Tibial nerve (tissue), 3 donors: ENCODE results near the gene PEX14.

Experiments used
- POLR2A ChIP-seq, 2 donors: fragments of 450-650 bp; IDR thresholded peaks; one replicate each; pipeline ENCODE4 v1.6.1; 2017; ENCODE audit warnings: antibody characterized with exemption in 2 of 2, mild to moderate bottlenecking in 2 of 2, moderate library complexity in 2 of 2
- TF ChIP-seq, protein P1 (sequence below), 5 experiments: fragments of 200-600 bp in 3 of 5; fragments of 450-650 bp in 2 of 5; sonication (generic) in 3 of 5; IDR thresholded peaks; one replicate each; pipeline ENCODE4 v1.5.1; 2016 to 2019; ENCODE audit warnings: antibody characterized with exemption in 5 of 5, mild to moderate bottlenecking in 3 of 5, moderate library complexity in 2 of 5

DNA sequence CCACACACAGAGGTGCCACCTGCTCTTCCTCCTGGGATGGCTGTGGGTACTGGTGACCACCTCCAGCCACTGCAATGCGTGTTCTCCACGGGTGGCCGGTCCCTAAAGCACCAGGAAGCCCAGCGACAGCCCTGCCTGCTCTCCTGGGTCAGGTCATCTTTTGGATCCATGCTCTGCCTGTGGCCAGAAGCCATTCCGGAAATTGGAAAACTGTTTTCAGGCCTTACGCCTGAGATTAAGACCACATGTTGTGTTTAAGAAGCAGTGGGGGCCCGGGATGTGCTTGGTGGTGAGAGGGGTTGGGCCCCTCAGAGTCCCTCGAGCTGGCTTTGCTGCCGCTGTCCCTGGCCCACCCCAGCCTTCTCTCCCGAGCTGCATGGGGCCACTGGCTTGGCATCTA is 150.8 kb downstream of the PEX14 start:
- TF ChIP-seq, protein P1, sequence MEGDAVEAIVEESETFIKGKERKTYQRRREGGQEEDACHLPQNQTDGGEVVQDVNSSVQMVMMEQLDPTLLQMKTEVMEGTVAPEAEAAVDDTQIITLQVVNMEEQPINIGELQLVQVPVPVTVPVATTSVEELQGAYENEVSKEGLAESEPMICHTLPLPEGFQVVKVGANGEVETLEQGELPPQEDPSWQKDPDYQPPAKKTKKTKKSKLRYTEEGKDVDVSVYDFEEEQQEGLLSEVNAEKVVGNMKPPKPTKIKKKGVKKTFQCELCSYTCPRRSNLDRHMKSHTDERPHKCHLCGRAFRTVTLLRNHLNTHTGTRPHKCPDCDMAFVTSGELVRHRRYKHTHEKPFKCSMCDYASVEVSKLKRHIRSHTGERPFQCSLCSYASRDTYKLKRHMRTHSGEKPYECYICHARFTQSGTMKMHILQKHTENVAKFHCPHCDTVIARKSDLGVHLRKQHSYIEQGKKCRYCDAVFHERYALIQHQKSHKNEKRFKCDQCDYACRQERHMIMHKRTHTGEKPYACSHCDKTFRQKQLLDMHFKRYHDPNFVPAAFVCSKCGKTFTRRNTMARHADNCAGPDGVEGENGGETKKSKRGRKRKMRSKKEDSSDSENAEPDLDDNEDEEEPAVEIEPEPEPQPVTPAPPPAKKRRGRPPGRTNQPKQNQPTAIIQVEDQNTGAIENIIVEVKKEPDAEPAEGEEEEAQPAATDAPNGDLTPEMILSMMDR (IDR thresholded peaks at IDR 0.05), result no peak
- no peak for TF ChIP-seq POLR2A (IDR thresholded peaks at IDR 0.05)
